Kasumi-1 (cell line): Measurements from ENCODE around the gene SLMAP.
A peak's percentile ranks its signal among the peaks of the same experiment; 100 is the strongest.

Source experiments
- DNase-seq, 2 experiments: peaks; one replicate each; lab custom pipeline; 2025; lab: John Stamatoyannopoulos, UW

The SLMAP gene

GRCh38 chr3:57942388-57942787, 186.3 kb downstream of the SLMAP start:
- no peak for DNase-seq

GRCh38 chr3:57942872-57943283, 186.8 kb downstream of the SLMAP start:
- DNase-seq = no peak

GRCh38 chr3:57943525-57944495, 187.7 kb downstream of the SLMAP start:
- no peak for DNase-seq

GRCh38 chr3:57946970-57947381, 190.9 kb downstream of the SLMAP start:
- no peak for DNase-seq

- no peak for DNase-seq
These were observed 192.1 kb downstream of the SLMAP start for GRCh38 chr3:57948080-57948671.

GRCh38 chr3:57948781-57949242, 192.7 kb downstream of the SLMAP start:
- DNase-seq = no peak

- no peak for DNase-seq
These were observed 193.2 kb downstream of the SLMAP start for GRCh38 chr3:57949344-57949743.

- DNase-seq = no peak
These were observed 193.9 kb downstream of the SLMAP start for GRCh38 chr3:57949785-57950615.

- peak; percentile 59 to 70 for DNase-seq
These were observed 195.2 kb downstream of the SLMAP start for GRCh38 chr3:57951066-57951882.

GRCh38 chr3:57952208-57952631, 196.1 kb downstream of the SLMAP start:
- DNase-seq = no peak

- DNase-seq = no peak
These were observed 196.5 kb downstream of the SLMAP start for GRCh38 chr3:57952651-57953050.

GRCh38 chr3:57953576-57953975, 197.5 kb downstream of the SLMAP start:
- no peak for DNase-seq

GRCh38 chr3:57956119-57956832, 200.2 kb downstream of the SLMAP start:
- no peak for DNase-seq

- DNase-seq = no peak
These were observed 200.7 kb downstream of the SLMAP start for GRCh38 chr3:57956833-57957174.

- no peak for DNase-seq
These were observed 201.7 kb downstream of the SLMAP start for GRCh38 chr3:57957824-57958223.

GRCh38 chr3:57958642-57959422, 202.7 kb downstream of the SLMAP start:
- no peak for DNase-seq

GRCh38 chr3:57959423-57960173, 203.5 kb downstream of the SLMAP start:
- peak; percentile 36 to 49 for DNase-seq

- no peak for DNase-seq
These were observed 204.0 kb downstream of the SLMAP start for GRCh38 chr3:57960174-57960505.

- no peak for DNase-seq
These were observed 205.2 kb downstream of the SLMAP start for GRCh38 chr3:57961177-57961827.
